OCI-LY7 (cell line): ENCODE data around the gene ANKH. TPM values are rescaled to one million over a fixed set of nuclear protein-coding genes. Genes with fewer than 3 reads are reported as not detected.

Source experiments
- BruUV-seq: library from RNA; stranded (reverse); fragments of 400-500 nt; replicated peaks from 2 replicates; lab custom pipeline; 2021; lab: Mats Ljungman, UMichigan
- CTCF ChIA-PET: fragments of 300-600 bp; sonication (Branson Sonifier 250); formaldehyde crosslinking; loops from one replicate; lab custom pipeline; 2022; ENCODE audit warnings: antibody characterized with exemption; ENCODE audit not compliant: unreplicated experiment; lab: Charles Lee
- POLR2A ChIA-PET: fragments of 300-600 bp; sonication (Branson Sonifier 250); formaldehyde crosslinking; loops from one replicate; lab custom pipeline; 2022; ENCODE audit warnings: antibody characterized with exemption; lab: Charles Lee
- DNase-seq: peaks from one replicate; pipeline ENCODE4 v3.0.0-alpha.2; 2015; ENCODE audit warnings: low spot score
- H2AFZ ChIP-seq: fragments of 200-600 bp; sonication (generic), shearing (Covaris generic); 2 replicates; pipeline ENCODE4 v1.6.1; 2014; ENCODE audit warnings: mild to moderate bottlenecking, antibody characterized with exemption, low read length, moderate library complexity
- H3K27ac ChIP-seq: fragments of 200-600 bp; sonication (generic); 2 replicates; pipeline ENCODE4 v1.5.1; 2014; ENCODE audit warnings: mixed run types, low read depth, mild to moderate bottlenecking, moderate library complexity, low read length, inconsistent platforms; ENCODE audit not compliant: poor library complexity, severe bottlenecking
- H3K36me3 ChIP-seq: fragments of 200-600 bp; sonication (generic); 2 replicates; pipeline ENCODE4 v1.6.1; 2014; ENCODE audit warnings: mild to moderate bottlenecking, antibody characterized with exemption, low read length, moderate library complexity, mixed read lengths; ENCODE audit not compliant: insufficient read depth
- H3K4me1 ChIP-seq: fragments of 200-600 bp; sonication (generic); 2 replicates; pipeline ENCODE4 v1.5.1; 2014; ENCODE audit warnings: mild to moderate bottlenecking, low read length; ENCODE audit not compliant: insufficient read depth, poor library complexity, severe bottlenecking
- H3K4me2 ChIP-seq: fragments of 200-600 bp; sonication (generic); 2 replicates; pipeline ENCODE4 v1.6.1; 2014; ENCODE audit warnings: mild to moderate bottlenecking, low read length
- H3K4me3 ChIP-seq: fragments of 200-600 bp; sonication (generic); 2 replicates; pipeline ENCODE4 v1.5.1; 2014; ENCODE audit warnings: mild to moderate bottlenecking, low read depth, low read length; ENCODE audit not compliant: poor library complexity, severe bottlenecking
- H3K79me2 ChIP-seq: fragments of 200-600 bp; sonication (generic); 2 replicates; pipeline ENCODE4 v1.6.1; 2016; ENCODE audit warnings: low read depth, mild to moderate bottlenecking, low read length, moderate library complexity, mixed read lengths; ENCODE audit not compliant: insufficient read depth
- H3K9me2 ChIP-seq: fragments of 200-600 bp; sonication (generic); 2 replicates; pipeline ENCODE4 v1.6.1; 2016; ENCODE audit warnings: mild to moderate bottlenecking, low read length, mixed read lengths; ENCODE audit not compliant: insufficient read depth
- H3K9me3 ChIP-seq: fragments of 200-600 bp; sonication (generic); 2 replicates; pipeline ENCODE4 v1.6.1; 2014; ENCODE audit warnings: mild to moderate bottlenecking, mixed run types, low read length, mixed read lengths
- H4K20me1 ChIP-seq: fragments of 200-600 bp; sonication (generic); 2 replicates; pipeline ENCODE4 v1.6.1; 2014; ENCODE audit warnings: mild to moderate bottlenecking, antibody characterized with exemption, low read length, moderate library complexity, mixed read lengths; ENCODE audit not compliant: insufficient read depth
- CTCF ChIP-seq: fragments of 200-600 bp; sonication (generic); conservative IDR thresholded peaks from 2 replicates; pipeline ENCODE4 v1.5.1; 2014; ENCODE audit warnings: mild to moderate bottlenecking, antibody characterized with exemption, low read length, moderate library complexity, mixed read lengths
- EZH2phosphoT487 ChIP-seq: fragments of 200-600 bp; sonication (generic); IDR thresholded peaks from 2 replicates; pipeline ENCODE4 v1.6.1; 2018; ENCODE audit warnings: low read depth, borderline replicate concordance, mild to moderate bottlenecking, mixed run types, antibody characterized with exemption, low read length, moderate library complexity, mixed read lengths
- intact Hi-C: fragments of 100-400 bp; cut with micrococcal nuclease; formaldehyde crosslinking; loops from one replicate; pipeline ENCODE4 v1.10.0; 2022; ENCODE audit not compliant: unreplicated experiment
- total RNA-seq, 2 experiments: library from RNA; depleted of rRNA in 1 of 2; stranded (reverse); fragments of >200 nt in 1 of 2; shearing (Covaris generic) in 1 of 2; gene quantifications; 2 replicates each; pipeline ENCODE4 v1.2.3, GENCODE V29; 2014 to 2022

ANKH gene
- total RNA-seq, 2 experiments from 2014 or later, result 23.1 to 80.4 TPM

GRCh38 chr5:14707811-14708390 lies 163.7 kb downstream of the ANKH start:
- CTCF ChIA-PET, result interaction anchor here (0.6 kb wide), 1 partner anchor 1464 kb away, joined by 3 read pairs; no protein-coding TSS in a partner anchor
- H2AFZ ChIP-seq, result no peak overlapping the region
- intact Hi-C loops, result no loop called here
- H4K20me1 ChIP-seq, result no peaks in the 10 kb centered on the region
- no TSS peak for BruUV-seq
- H3K4me1 ChIP-seq, result no peaks in the 10 kb centered on the region
- H3K79me2 ChIP-seq, result no peaks in the 10 kb centered on the region
- H3K4me2 ChIP-seq, result no peak overlapping the region
- no peaks in the 10 kb centered on the region for H3K9me3 ChIP-seq
- no peak overlapping the region for H3K27ac ChIP-seq
- POLR2A ChIA-PET, result interaction anchor here (0.6 to 3.2 kb wide), 7 partner anchors 13 to 188 kb away, joined by 3 to 9 read pairs (median 3); no protein-coding TSS in a partner anchor
- H3K4me3 ChIP-seq, result no peak overlapping the region
- no peak for DNase-seq
- H3K9me2 ChIP-seq, result no peaks in the 10 kb centered on the region
- TF ChIP-seq CTCF, result no peak
- TF ChIP-seq EZH2phosphoT487, result no peak
- peaks cover 90% of the 10 kb centered on the region for H3K36me3 ChIP-seq

- Histone ChIP-seq H3K27ac (no peak overlapping the region), H3K79me2 (no peaks in the 10 kb centered on the region), H3K4me2 (no peak overlapping the region), H4K20me1 (no peaks in the 10 kb centered on the region), H3K36me3 (peaks cover 92% of the 10 kb centered on the region), H3K4me1 (no peaks in the 10 kb centered on the region), H3K9me2 (no peaks in the 10 kb centered on the region), H3K9me3 (no peaks in the 10 kb centered on the region), H3K4me3 (no peak overlapping the region), H2AFZ (no peak overlapping the region)
- intact Hi-C loops, result no loop called here
- DNase-seq, result no peak
- ChIA-PET POLR2A (interaction anchor here (3.2 kb wide), 1 partner anchor 40 kb away, joined by 9 read pairs; no protein-coding TSS in a partner anchor), CTCF (interaction anchor here (0.9 kb wide), 1 partner anchor 17 kb away, joined by 3 read pairs; no protein-coding TSS in a partner anchor)
- TF ChIP-seq CTCF (no peak), EZH2phosphoT487 (no peak)
- no TSS peak for BruUV-seq
Observed at GRCh38 chr5:14706615-14707021, 165.0 kb downstream of the ANKH start.

- peaks cover 92% of the 10 kb centered on the region for H3K36me3 ChIP-seq
- ChIA-PET CTCF (no interaction called here), POLR2A (interaction anchor here (3.2 kb wide), 1 partner anchor 39 kb away, joined by 9 read pairs; no protein-coding TSS in a partner anchor)
- no peak for DNase-seq
- no TSS peak for BruUV-seq
- no peak overlapping the region for H2AFZ ChIP-seq
- no peaks in the 10 kb centered on the region for H3K79me2 ChIP-seq
- H3K4me3 ChIP-seq, result no peak overlapping the region
- no peak for TF ChIP-seq EZH2phosphoT487
- H3K27ac ChIP-seq, result no peak overlapping the region
- no peaks in the 10 kb centered on the region for H3K9me3 ChIP-seq
- no peaks in the 10 kb centered on the region for H3K9me2 ChIP-seq
- intact Hi-C loops, result no loop called here
- no peaks in the 10 kb centered on the region for H4K20me1 ChIP-seq
- no peaks in the 10 kb centered on the region for H3K4me1 ChIP-seq
- H3K4me2 ChIP-seq, result no peak overlapping the region
Observed at GRCh38 chr5:14705556-14705955, 166.0 kb downstream of the ANKH start.
